ENCODE data around the gene MOCOS. TPM values are rescaled to one million over a fixed set of nuclear protein-coding genes. Genes with fewer than 3 reads are reported as not detected.

MOCOS gene
- total and polyA plus RNA-seq, 8 donors: 0.45 to 4.6 (median 2.7) TPM

DNA sequence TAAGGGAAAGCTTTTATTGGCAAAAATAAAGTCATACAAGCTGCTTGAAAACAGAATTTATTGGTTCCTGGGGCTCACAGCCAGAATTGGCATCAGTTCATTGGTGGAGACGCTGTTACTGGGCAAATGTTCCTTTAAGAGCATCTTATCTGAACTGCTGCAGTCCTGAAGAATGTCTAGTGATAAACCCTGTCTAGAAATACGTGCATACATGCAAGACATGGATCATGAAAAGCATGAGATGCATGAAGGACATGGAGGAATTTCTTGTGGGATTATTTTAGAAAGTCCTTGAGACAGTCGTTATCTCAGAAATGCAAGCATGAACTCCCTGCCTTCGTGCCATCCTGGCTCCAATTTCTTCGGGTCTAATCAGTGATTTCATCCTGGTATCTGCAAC lies 77.7 kb downstream of the MOCOS start:
- Histone ChIP-seq H3K9me3 (no peaks in the 10 kb centered on the region), H3K36me3 (no peaks in the 10 kb centered on the region), H3K4me3 (no peak overlapping the region), H3K27ac (no peak overlapping the region), H3K27me3 (no peaks in the 10 kb centered on the region), H3K4me1 (no peaks in the 10 kb centered on the region)
- no peak for TF ChIP-seq POLR2AphosphoS5 (IDR thresholded peaks at IDR 0.05)
- TF ChIP-seq EP300 (IDR thresholded peaks at IDR 0.05): no peak
- TF ChIP-seq POLR2A (IDR thresholded peaks at IDR 0.05): no peak
- TF ChIP-seq, protein P1, sequence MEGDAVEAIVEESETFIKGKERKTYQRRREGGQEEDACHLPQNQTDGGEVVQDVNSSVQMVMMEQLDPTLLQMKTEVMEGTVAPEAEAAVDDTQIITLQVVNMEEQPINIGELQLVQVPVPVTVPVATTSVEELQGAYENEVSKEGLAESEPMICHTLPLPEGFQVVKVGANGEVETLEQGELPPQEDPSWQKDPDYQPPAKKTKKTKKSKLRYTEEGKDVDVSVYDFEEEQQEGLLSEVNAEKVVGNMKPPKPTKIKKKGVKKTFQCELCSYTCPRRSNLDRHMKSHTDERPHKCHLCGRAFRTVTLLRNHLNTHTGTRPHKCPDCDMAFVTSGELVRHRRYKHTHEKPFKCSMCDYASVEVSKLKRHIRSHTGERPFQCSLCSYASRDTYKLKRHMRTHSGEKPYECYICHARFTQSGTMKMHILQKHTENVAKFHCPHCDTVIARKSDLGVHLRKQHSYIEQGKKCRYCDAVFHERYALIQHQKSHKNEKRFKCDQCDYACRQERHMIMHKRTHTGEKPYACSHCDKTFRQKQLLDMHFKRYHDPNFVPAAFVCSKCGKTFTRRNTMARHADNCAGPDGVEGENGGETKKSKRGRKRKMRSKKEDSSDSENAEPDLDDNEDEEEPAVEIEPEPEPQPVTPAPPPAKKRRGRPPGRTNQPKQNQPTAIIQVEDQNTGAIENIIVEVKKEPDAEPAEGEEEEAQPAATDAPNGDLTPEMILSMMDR (IDR thresholded peaks at IDR 0.05): no peak
- intact Hi-C loops (cut with DNase I; ENCODE audit: low total_unique reads): no loop called here
- no peak for DNase-seq
- WGBS, 5 donors: 38 to 45% (median 41%) methylated on average over 5 of the region's 5 CpGs

DNA sequence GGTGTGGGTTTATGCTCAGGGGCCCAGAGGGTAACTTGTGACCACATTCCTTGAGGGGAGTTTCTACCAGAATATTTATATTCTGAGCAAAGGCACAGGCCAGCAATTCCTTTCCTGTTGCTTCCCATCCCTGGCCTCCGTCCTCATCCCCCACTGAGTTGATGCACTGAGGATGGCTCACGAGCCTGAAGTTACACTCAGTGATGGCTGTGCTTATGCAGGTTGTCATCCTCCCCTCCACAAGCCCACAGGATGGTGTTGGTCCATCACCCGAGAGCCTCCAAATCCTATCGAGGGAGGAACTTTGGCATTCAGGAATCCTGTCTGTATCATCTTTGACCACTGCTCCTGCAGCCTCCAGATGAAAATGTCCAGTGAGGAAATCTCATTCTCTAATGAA lies 81.9 kb downstream of the MOCOS start:
- intact Hi-C loops (cut with DNase I; ENCODE audit: low total_unique reads): no loop called here
- WGBS, 5 donors: 86 to 92% (median 89%) methylated on average over 4 of the region's 4 CpGs
- Histone ChIP-seq H3K27ac (no peak overlapping the region), H3K27me3 (no peaks in the 10 kb centered on the region), H3K4me3 (no peak overlapping the region), H3K9me3 (no peaks in the 10 kb centered on the region), H3K4me1 (no peaks in the 10 kb centered on the region), H3K36me3 (no peaks in the 10 kb centered on the region)
- DNase-seq: no peak
- TF ChIP-seq, protein P1 (IDR thresholded peaks at IDR 0.05): no peak
- TF ChIP-seq POLR2AphosphoS5 (IDR thresholded peaks at IDR 0.05) (no peak), EP300 (IDR thresholded peaks at IDR 0.05) (no peak), POLR2A (IDR thresholded peaks at IDR 0.05) (no peak)

DNA sequence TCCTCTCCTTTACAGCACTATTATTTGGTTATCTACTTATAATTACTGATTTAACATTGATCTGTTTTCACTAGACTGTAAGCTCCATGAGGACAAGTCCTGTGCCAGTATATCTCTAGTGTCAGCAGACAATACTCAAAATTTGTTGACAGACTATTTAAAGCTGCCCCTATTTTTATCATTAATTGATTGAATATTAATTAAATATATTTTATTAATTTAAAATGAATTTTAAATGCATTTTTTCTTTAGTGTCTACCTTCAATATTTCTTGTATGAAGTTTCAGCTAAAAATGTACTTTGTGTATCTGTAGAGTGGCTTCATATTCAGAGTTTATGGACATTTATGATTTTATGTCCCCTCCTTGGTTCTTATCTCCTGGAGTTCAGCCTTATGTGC lies 83.9 kb downstream of the MOCOS start:
- H3K4me1 ChIP-seq: no peaks in the 10 kb centered on the region
- H3K36me3 ChIP-seq: no peaks in the 10 kb centered on the region
- TF ChIP-seq POLR2AphosphoS5 (IDR thresholded peaks at IDR 0.05) (no peak), EP300 (IDR thresholded peaks at IDR 0.05) (no peak), POLR2A (IDR thresholded peaks at IDR 0.05) (no peak)
- TF ChIP-seq, protein P1 (IDR thresholded peaks at IDR 0.05): no peak
- H3K27ac ChIP-seq: no peak overlapping the region
- no peaks in the 10 kb centered on the region for H3K9me3 ChIP-seq
- no peak for DNase-seq
- intact Hi-C loops (cut with DNase I; ENCODE audit: low total_unique reads): no loop called here
- H3K27me3 ChIP-seq: no peaks in the 10 kb centered on the region
- H3K4me3 ChIP-seq: no peak overlapping the region

DNA sequence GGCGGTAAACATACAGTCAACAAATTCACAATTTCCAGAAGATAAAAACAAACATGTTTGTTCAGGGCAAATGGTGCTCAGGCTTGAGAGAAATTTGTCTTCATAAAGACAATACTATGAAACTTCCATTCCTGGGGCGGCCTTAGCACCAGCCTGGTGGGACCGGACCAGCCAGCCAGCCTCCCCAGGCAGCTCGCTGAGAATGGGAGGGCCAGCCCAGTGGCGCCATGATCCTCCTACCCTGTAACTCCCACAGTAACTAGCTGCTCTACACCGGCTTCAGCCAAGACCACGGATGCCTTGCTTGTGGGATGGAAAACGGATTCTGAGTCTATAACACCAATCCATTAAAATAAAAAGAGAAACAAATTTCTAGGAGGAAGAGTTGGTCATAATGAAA lies 86.0 kb downstream of the MOCOS start:
- H3K9me3 ChIP-seq: no peaks in the 10 kb centered on the region
- no peaks in the 10 kb centered on the region for H3K27me3 ChIP-seq
- no peak overlapping the region for H3K27ac ChIP-seq
- H3K4me3 ChIP-seq: no peak overlapping the region
- no peak for TF ChIP-seq POLR2A (IDR thresholded peaks at IDR 0.05)
- TF ChIP-seq, protein P1 (IDR thresholded peaks at IDR 0.05): no peak
- no peak for TF ChIP-seq EP300 (IDR thresholded peaks at IDR 0.05)
- TF ChIP-seq POLR2AphosphoS5 (IDR thresholded peaks at IDR 0.05): no peak
- H3K4me1 ChIP-seq: no peaks in the 10 kb centered on the region
- WGBS, 5 donors: 94 to 96% (median 96%) methylated on average over 8 of the region's 8 CpGs
- intact Hi-C loops (cut with DNase I; ENCODE audit: low total_unique reads): no loop called here
- no peak for DNase-seq
- H3K36me3 ChIP-seq: no peaks in the 10 kb centered on the region
